ENCODE data around the gene ZNF92.

GRCh38 chr7:65387891-65388290, 14.2 kb downstream of the ZNF92 start:
- TF ChIP-seq CTCF (conservative IDR thresholded peaks at IDR 0.05) (no peak), ZFX (IDR thresholded peaks at IDR 0.05) (no peak)
